NB4 (cell line): ENCODE measurements around the gene IGF1.

Experiments used
- CTCF ChIP-seq: IDR thresholded peaks from one replicate; pipeline ENCODE4 v1.5.1; 2012; ENCODE audit warnings: low read depth, low read length
- MAX ChIP-seq: IDR thresholded peaks from 2 replicates; pipeline ENCODE4 v1.6.1; 2011; ENCODE audit warnings: low read depth, low read length
- MYC ChIP-seq: IDR thresholded peaks from 2 replicates; pipeline ENCODE4 v1.6.1; 2011; ENCODE audit warnings: low read depth, low read length
- POLR2A ChIP-seq: IDR thresholded peaks from 2 replicates; pipeline ENCODE4 v1.6.1; 2011; ENCODE audit warnings: mild to moderate bottlenecking; ENCODE audit not compliant: insufficient read length; ENCODE audit errors: extremely low read depth

GRCh38 chr12:102407776-102408486 is 72.4 kb downstream of the IGF1 start:
- TF ChIP-seq MYC: no peak
- TF ChIP-seq CTCF: no peak
- no peak for TF ChIP-seq POLR2A
- no peak for TF ChIP-seq MAX
